ENCODE measurements around the gene TRIL. TPM values are rescaled to one million over a fixed set of nuclear protein-coding genes. Genes with fewer than 3 reads are reported as not detected.

TRIL gene, protein sequence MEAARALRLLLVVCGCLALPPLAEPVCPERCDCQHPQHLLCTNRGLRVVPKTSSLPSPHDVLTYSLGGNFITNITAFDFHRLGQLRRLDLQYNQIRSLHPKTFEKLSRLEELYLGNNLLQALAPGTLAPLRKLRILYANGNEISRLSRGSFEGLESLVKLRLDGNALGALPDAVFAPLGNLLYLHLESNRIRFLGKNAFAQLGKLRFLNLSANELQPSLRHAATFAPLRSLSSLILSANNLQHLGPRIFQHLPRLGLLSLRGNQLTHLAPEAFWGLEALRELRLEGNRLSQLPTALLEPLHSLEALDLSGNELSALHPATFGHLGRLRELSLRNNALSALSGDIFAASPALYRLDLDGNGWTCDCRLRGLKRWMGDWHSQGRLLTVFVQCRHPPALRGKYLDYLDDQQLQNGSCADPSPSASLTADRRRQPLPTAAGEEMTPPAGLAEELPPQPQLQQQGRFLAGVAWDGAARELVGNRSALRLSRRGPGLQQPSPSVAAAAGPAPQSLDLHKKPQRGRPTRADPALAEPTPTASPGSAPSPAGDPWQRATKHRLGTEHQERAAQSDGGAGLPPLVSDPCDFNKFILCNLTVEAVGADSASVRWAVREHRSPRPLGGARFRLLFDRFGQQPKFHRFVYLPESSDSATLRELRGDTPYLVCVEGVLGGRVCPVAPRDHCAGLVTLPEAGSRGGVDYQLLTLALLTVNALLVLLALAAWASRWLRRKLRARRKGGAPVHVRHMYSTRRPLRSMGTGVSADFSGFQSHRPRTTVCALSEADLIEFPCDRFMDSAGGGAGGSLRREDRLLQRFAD
- total RNA-seq = 0.44 and 0.47 TPM in 2 replicates

- intact Hi-C loops (cut with micrococcal nuclease) = loop anchor here (5.0 kb wide), 1 partner anchor 79 kb away; no protein-coding TSS in a partner anchor
Measured at GRCh38 chr7:28958235-28958979, at the start of gene TRIL. TSS of gene TRIL (minus strand) at chr7:28958330. CDS start at chr7:28958046, 284 bp downstream.

- intact Hi-C loops (cut with micrococcal nuclease) = no loop called here
Measured at GRCh38 chr7:29007127-29007526, 49.0 kb upstream of the TRIL start.

GRCh38 chr7:29005829-29006228 is 47.7 kb upstream of the TRIL start:
- intact Hi-C loops (cut with micrococcal nuclease) = no loop called here

DNA sequence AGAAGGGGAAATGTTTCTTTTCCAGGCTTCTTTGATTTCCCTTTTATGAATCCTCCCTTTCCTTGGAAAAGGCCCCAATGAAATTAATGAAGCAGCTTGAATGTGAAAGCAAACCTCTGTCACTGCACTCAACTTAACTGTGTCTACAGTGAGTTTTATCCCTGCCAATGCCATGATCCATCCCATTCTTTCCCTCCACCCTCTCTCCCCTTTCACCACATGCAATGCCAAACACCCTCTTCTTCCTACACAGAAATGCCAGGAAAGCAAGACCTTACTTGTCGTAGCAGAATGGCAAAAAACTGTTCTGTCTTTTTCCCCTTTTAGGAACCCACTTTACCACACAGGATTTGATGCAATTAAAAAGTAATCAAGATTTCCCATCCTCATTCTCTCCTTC is 47.3 kb upstream of the TRIL start:
- intact Hi-C loops (cut with micrococcal nuclease) = no loop called here

- intact Hi-C loops (cut with micrococcal nuclease) = no loop called here
Measured at GRCh38 chr7:29003703-29004102, 45.6 kb upstream of the TRIL start.

GRCh38 chr7:29000717-29001076 is 42.6 kb upstream of the TRIL start:
- intact Hi-C loops (cut with micrococcal nuclease) = no loop called here

GRCh38 chr7:28999895-29000716 is 42.0 kb upstream of the TRIL start:
- intact Hi-C loops (cut with micrococcal nuclease) = no loop called here

GRCh38 chr7:28999427-28999826 is 41.3 kb upstream of the TRIL start:
- intact Hi-C loops (cut with micrococcal nuclease) = no loop called here

- intact Hi-C loops (cut with micrococcal nuclease) = no loop called here
Measured at GRCh38 chr7:28998105-28998504, 40.0 kb upstream of the TRIL start.

DNA sequence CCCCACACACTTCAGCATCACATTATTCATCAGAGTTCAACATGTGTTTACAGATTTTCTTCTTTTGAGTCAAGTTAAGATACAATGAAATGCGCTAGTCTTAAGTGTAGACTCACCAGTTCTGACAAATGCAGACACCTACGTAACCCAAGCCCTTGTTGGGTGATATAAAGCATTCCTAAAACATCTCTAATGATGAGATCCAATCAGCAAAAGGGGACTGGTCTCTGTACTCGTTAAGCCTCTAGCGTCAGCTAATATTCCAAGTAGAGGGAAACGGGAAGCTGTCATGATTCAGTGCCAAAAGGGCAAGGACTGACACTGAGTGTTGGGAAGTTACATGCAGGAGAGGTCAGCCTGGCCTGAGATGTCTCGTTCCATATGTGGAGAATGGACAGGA is 38.7 kb upstream of the TRIL start:
- intact Hi-C loops (cut with micrococcal nuclease) = no loop called here

DNA sequence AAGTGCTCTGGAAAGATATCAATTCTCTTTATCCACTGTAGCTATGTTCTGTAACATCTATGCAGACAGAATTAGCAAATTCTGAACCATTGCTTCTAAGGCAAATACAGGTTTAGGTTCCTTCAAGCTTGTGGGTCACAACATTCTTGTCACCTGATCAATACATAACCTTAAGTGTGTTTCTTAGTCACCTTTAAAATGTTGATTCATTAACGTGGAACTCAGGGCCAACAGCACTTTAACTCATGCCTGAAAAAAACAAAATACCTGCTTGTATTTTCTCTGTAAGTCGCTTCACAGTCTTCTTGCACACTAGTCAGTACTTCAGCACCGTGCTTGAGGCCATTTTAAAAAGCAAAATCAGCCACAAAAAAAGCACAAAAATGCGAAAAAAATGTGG is 35.2 kb upstream of the TRIL start:
- intact Hi-C loops (cut with micrococcal nuclease) = no loop called here

DNA sequence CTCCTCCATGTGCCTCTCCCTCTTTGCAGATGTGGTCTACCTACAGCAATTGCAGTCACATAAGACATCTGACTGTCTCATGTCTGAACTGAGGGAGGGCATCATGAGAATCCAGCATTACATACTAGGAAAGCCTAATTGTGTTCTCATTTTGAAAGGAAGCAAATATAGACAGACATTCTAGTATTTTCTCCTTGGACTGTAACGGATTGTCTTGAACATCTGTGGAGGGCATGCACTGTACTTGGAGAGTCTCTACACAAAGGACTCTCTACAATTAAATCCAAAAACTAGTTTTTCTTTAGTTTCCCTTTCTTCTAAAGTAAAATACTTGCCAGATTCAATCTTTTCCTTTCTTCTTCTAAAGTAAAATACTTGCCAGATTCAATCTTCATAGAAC is 34.7 kb upstream of the TRIL start:
- intact Hi-C loops (cut with micrococcal nuclease) = no loop called here

DNA sequence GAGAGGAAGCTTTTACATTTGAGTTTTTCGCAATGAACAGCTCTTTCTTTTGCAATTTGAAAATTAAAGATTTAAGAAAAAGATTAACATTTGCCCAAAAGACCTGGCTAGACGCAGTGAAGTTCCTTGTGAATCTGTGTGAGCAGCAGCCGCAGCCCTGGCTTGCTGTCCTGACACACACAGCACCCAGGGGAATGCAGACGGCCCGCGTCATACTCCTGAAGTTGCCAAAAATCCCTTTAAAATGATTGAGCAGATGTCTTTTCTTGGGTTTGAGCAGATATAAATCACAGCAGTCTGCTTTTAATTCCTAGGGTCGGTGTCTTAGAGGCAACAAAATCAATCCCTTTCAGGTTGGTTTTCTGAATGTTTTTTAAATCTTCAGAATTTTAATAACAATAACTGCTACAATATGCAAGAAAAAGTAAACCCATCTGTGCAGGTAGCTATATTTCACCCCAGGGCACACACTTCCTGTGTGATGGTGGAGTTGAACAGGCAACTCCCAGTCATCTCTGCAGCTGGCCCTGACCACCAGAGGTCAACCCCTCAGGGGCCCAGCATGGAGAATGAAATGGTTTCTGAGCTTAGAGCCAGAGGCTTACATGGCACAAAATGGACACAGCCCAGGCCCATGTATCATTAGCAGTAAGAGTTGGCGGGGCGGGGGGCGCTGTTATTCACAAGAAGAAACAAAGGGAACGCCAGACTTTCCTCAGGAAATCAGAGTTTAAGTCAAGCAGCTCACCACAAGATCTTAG is 32.2 kb upstream of the TRIL start:
- intact Hi-C loops (cut with micrococcal nuclease) = no loop called here

- intact Hi-C loops (cut with micrococcal nuclease) = no loop called here
Measured at GRCh38 chr7:28989211-28989980, 31.3 kb upstream of the TRIL start.

GRCh38 chr7:28988810-28989209 is 30.7 kb upstream of the TRIL start:
- intact Hi-C loops (cut with micrococcal nuclease) = no loop called here

DNA sequence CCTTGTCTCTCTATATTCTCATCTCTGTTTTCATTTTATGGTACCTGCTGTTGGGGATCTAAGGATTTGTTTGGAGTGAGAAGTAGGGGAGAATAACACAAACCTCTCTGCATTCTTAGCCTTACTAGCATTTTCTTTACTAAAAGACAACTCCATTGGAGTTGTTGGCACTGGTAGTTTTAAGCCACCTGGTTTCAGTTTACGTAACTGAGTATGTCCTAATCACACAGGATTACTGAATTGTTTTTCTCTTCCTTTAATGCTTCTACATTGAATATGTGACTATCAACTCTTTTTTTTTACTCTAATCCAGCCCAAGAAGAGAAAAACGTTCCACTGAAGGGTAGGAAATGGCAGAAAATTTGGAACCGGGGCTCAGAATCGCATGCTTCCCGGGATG is 30.0 kb upstream of the TRIL start:
- intact Hi-C loops (cut with micrococcal nuclease) = no loop called here

DNA sequence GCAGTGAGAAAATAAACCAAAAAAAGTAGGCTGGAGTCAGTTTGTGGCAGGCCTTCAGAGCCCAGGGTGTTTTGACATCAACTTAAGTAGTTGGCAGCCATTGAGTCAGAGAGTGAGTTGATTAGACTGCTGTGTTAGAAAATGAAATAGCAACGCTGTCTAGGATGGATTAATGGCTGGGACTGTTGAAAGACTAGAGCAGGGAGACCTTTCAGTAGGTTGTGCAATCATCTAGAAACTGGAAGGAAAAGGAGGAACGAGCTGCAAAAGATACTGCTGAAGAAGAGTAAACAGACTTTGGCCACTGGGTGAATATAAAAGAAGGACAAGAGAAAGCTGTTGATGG is 28.6 kb upstream of the TRIL start:
- intact Hi-C loops (cut with micrococcal nuclease) = no loop called here

DNA sequence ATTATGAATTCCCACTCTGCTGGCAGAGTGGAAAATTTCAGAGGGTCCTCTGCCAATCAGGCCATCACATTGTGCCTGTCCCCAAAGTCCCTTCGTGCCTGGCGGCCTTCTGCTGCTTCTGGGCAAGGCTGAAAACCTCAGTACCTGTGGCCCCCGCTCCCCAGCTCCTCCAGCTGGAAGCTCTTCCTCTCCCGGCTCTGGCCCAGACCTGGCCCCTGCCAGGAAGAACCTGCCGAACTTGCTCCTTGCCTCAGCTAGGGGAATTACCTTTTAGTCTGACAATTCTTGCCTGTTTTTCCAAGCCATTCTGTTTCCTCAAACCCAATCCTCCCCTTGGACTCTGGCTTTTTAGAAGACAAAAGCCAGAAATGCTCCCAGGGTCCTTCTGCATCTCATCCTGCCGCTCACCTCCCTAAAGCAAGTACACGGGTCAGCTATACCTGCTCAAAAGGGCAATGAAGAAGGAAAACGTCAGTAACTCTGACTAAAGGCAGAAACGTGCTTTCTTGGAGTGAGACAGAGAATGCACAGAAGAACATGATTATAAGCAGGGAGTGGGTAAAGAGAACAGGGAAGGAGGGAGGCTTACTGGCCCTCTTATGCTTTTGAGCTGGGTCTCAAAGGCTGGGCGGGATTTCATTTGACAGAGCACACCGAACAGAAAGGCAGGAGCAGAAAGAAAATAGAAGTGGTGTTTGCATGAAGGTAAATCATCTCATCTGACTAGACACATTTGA is 28.1 kb upstream of the TRIL start:
- intact Hi-C loops (cut with micrococcal nuclease) = no loop called here

- intact Hi-C loops (cut with micrococcal nuclease) = no loop called here
Measured at GRCh38 chr7:28984631-28985030, 26.5 kb upstream of the TRIL start.
